ENCODE measurements around the gene COL19A1. TPM values are rescaled to one million over a fixed set of nuclear protein-coding genes. Genes with fewer than 3 reads are reported as not detected.

COL19A1 gene
- total RNA-seq, 4 donors from 2014 or later: 0.19 TPM; not detected in 3

DNA sequence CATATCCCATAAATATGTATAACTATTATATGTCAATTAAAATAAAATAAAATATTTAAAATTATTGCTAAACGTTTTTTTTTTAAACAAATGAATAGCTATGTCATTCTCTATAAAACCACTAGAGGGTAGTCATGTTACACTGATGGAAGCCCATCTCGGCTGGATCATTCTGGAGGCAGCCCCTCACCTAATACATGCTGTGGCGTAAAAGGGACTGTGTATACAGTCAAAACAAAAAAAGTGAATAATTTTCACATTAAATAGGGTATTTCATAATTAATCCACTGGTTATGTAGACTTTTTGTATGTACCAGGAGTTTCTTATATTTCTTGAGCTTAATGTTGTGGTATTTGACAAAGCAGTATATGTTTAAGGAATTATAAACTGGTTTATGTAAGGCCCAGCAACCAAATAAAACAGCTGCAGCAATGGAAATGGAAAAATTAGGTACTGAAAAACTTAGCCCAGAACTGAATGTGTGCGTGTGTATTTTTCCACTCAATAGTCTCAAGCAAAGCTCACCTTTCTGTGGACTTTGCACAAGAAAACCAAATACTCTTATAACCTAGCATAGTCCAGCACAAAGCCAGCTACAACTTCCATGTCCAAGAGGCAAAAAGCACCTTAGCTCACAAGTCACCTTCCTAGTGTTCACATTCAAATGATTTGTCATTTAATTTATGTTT, 354.8 kb downstream of the COL19A1 start:
- Histone ChIP-seq H3K4me3 (no peak overlapping the region), H3K9me3 (no peaks in the 10 kb centered on the region), H3K27me3 (peaks cover 0 to 3% (median 0%) of the 10 kb centered on the region in 4 donors), H3K36me3 (no peaks in the 10 kb centered on the region), H3K4me1 (peaks cover 0 to 17% (median 0%) of the 10 kb centered on the region in 3 donors), H3K27ac (no peak overlapping the region)
- no peak for DNase-seq
- WGBS, 2 donors: 7 to 14% methylated on average over 4 of the region's 4 CpGs
- TF ChIP-seq POLR2A (IDR thresholded peaks at IDR 0.05): no peak
- TF ChIP-seq, protein P1, sequence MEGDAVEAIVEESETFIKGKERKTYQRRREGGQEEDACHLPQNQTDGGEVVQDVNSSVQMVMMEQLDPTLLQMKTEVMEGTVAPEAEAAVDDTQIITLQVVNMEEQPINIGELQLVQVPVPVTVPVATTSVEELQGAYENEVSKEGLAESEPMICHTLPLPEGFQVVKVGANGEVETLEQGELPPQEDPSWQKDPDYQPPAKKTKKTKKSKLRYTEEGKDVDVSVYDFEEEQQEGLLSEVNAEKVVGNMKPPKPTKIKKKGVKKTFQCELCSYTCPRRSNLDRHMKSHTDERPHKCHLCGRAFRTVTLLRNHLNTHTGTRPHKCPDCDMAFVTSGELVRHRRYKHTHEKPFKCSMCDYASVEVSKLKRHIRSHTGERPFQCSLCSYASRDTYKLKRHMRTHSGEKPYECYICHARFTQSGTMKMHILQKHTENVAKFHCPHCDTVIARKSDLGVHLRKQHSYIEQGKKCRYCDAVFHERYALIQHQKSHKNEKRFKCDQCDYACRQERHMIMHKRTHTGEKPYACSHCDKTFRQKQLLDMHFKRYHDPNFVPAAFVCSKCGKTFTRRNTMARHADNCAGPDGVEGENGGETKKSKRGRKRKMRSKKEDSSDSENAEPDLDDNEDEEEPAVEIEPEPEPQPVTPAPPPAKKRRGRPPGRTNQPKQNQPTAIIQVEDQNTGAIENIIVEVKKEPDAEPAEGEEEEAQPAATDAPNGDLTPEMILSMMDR (IDR thresholded peaks at IDR 0.05): peak; percentile 51 to 77 (median 62)
- intact Hi-C loops (cut with DNase I): no loop called here

DNA sequence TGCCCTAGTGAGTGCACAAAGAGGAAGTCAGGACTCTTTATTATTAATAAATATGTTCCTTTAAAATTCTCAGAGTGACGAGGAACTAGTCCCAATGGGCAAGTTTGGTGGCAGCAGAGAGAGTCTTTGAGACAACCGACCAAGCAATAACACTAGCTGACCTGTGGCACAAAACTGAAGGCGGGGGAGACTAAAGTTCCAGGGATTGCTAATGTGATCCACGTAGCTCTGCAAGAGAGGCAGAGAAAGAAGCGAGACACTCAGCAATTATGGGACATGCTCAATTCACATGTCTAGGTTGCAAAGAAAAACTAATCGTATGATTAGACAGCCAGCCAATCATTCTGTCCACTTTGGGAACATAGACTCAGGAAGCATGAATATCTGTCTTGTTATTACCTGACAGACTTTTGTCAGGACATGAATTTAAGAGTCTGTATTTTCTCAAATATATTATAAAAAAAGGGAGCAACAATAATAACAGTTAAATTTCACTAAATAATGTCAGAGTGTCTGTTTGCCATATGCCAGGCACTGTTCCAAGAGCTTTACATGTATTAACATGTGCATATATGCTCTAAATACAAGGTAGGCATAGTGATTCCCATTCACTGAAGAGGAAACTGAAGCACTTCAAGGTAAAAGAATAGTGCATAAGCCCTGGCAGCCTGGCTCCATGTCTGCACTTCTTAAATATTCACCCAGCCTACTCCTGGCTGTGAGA, 355.5 kb downstream of the COL19A1 start:
- no peak for DNase-seq
- WGBS, 2 donors: 19 to 50% methylated on average over 6 of the region's 6 CpGs
- TF ChIP-seq POLR2A (IDR thresholded peaks at IDR 0.05): no peak
- TF ChIP-seq, protein P1 (IDR thresholded peaks at IDR 0.05): no peak
- Histone ChIP-seq H3K4me3 (no peak overlapping the region), H3K27me3 (peaks cover 0 to 3% (median 0%) of the 10 kb centered on the region in 4 donors), H3K36me3 (no peaks in the 10 kb centered on the region), H3K9me3 (no peaks in the 10 kb centered on the region), H3K4me1 (peaks cover 0 to 17% (median 0%) of the 10 kb centered on the region in 3 donors), H3K27ac (no peak overlapping the region)
- intact Hi-C loops (cut with DNase I): no loop called here

GRCh38 chr6:70222439-70222749, 356.0 kb downstream of the COL19A1 start:
- TF ChIP-seq, protein P1 (IDR thresholded peaks at IDR 0.05): no peak
- no peak for TF ChIP-seq POLR2A (IDR thresholded peaks at IDR 0.05)
- 36 to 38% methylated on average over 2 of the region's 2 CpGs for WGBS, 2 donors
- no peak overlapping the region for H3K27ac ChIP-seq
- DNase-seq: no peak
- peaks cover 0 to 3% (median 0%) of the 10 kb centered on the region in 4 donors for H3K27me3 ChIP-seq
- no peak overlapping the region for H3K4me3 ChIP-seq
- no peaks in the 10 kb centered on the region for H3K9me3 ChIP-seq
- H3K36me3 ChIP-seq: no peaks in the 10 kb centered on the region
- peaks cover 0 to 17% (median 0%) of the 10 kb centered on the region in 3 donors for H3K4me1 ChIP-seq
- intact Hi-C loops (cut with DNase I): no loop called here

DNA sequence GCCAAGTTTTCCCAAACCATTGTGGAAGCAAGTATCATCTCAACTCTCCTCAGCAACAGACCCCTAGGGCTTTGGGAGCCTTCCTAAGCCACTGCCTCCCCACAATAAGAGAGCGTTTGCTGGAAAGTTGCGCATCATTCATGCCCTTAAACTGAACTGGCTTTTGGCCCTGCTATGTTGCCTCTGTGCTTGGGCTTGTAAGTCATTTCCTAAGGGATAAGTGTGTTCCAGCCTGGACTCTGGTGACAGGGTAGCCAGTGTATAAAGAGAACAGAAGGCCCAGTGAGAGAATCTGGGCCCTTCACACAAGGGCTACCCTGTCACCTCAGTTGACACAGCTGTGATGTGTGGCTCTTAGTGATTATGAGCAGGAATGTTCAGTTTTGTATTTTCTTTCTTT, 358.7 kb downstream of the COL19A1 start:
- intact Hi-C loops (cut with DNase I): no loop called here
- Histone ChIP-seq H3K36me3 (no peaks in the 10 kb centered on the region), H3K27me3 (no peaks in the 10 kb centered on the region), H3K4me1 (peaks cover 0 to 17% (median 0%) of the 10 kb centered on the region in 3 donors), H3K4me3 (no peak overlapping the region), H3K27ac (no peak overlapping the region), H3K9me3 (no peaks in the 10 kb centered on the region)
- DNase-seq: no peak
- 63 to 68% methylated on average over 2 of the region's 2 CpGs for WGBS, 2 donors
- TF ChIP-seq POLR2A (IDR thresholded peaks at IDR 0.05): no peak
- TF ChIP-seq, protein P1 (IDR thresholded peaks at IDR 0.05): no peak

DNA sequence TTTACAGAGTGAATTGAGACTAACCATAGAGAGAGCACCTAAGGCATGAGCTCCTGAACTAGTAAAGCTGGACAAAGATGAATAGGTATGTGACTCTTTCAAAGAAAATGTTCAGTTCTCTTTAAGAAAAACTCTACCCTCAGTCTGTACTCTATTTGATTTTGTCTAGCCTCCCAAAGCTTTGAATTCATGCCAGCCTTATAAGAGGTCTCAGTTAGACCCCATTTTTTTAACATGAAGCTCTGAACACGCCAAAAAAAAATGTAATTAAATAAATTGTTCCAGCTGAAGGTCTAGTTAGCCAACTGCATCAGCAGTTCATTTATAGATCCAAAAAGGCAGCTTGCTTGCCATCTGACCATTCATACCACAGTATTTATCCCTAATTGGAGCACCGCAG, 365.0 kb downstream of the COL19A1 start:
- no peaks in the 10 kb centered on the region for H3K36me3 ChIP-seq
- no peak overlapping the region for H3K27ac ChIP-seq
- no peaks in the 10 kb centered on the region for H3K4me1 ChIP-seq
- intact Hi-C loops (cut with DNase I): no loop called here
- WGBS, 2 donors: 59 to 72% methylated on average over 2 of the region's 2 CpGs
- H3K9me3 ChIP-seq: no peaks in the 10 kb centered on the region
- H3K27me3 ChIP-seq: no peaks in the 10 kb centered on the region
- no peak for DNase-seq
- H3K4me3 ChIP-seq: no peak overlapping the region
- TF ChIP-seq, protein P1 (IDR thresholded peaks at IDR 0.05): no peak
- TF ChIP-seq POLR2A (IDR thresholded peaks at IDR 0.05): no peak
